Panc1 (cell line): ENCODE data around the gene BAIAP3. TPM values are rescaled to one million over a fixed set of nuclear protein-coding genes. Genes with fewer than 3 reads are reported as not detected.

ENCODE experiments used
- ATAC-seq: fragments of 200-7000 bp; cut with Tn5 transposase; 2 replicates; pipeline ENCODE4 v1.9.1; 2020; ENCODE audit warnings: mild to moderate bottlenecking, moderate library complexity
- BruUV-seq: library from RNA; stranded (reverse); fragments of 400-500 nt; replicated peaks from 2 replicates; lab custom pipeline; 2021; lab: Mats Ljungman, UMichigan
- CTCF ChIA-PET: fragments of 300-600 bp; sonication (Branson Sonifier 250); formaldehyde crosslinking; loops from one replicate; lab custom pipeline; 2022; ENCODE audit warnings: antibody characterized with exemption; lab: Charles Lee
- POLR2A ChIA-PET: fragments of 300-600 bp; sonication (Branson Sonifier 250); formaldehyde crosslinking; loops from one replicate; lab custom pipeline; 2022; ENCODE audit warnings: antibody characterized with exemption; lab: Charles Lee
- DNase-seq: peaks from one replicate; pipeline ENCODE4 v3.0.0-alpha.2; 2010; ENCODE audit warnings: low read depth, low spot score
- H3K27ac ChIP-seq: 2 replicates; pipeline ENCODE4 v1.5.1; 2011; ENCODE audit warnings: mild to moderate bottlenecking, low read length, inconsistent platforms
- H3K27me3 ChIP-seq: fragments of 200-500 bp; sonication (Bioruptor generic); 2 replicates; pipeline ENCODE4 v1.6.0; 2014; ENCODE audit warnings: low read length, inconsistent platforms; ENCODE audit not compliant: control insufficient read depth, insufficient read depth
- H3K36me3 ChIP-seq: fragments of 200-500 bp; sonication (Bioruptor generic); 2 replicates; pipeline ENCODE4 v1.5.1; 2014; ENCODE audit warnings: inconsistent platforms, mild to moderate bottlenecking, low read length, moderate library complexity; ENCODE audit not compliant: control insufficient read depth, insufficient read depth
- H3K4me1 ChIP-seq: 2 replicates; pipeline ENCODE4 v1.5.1; 2011; ENCODE audit warnings: inconsistent platforms, mild to moderate bottlenecking, low read length, moderate library complexity; ENCODE audit not compliant: control insufficient read depth, insufficient read depth
- H3K4me3 ChIP-seq, 2 experiments: 2 replicates each; pipeline ENCODE4 v1.5.1; 2011 to 2012; ENCODE audit warnings: low read depth in 2 of 2, low read length in 2 of 2, mild to moderate bottlenecking in 2 of 2, inconsistent platforms in 1 of 2, moderate library complexity in 1 of 2
- H3K9me3 ChIP-seq: fragments of 200-500 bp; sonication (Bioruptor generic); 2 replicates; pipeline ENCODE4 v1.5.1; 2014; ENCODE audit warnings: low read depth, mild to moderate bottlenecking, inconsistent platforms, low read length, moderate library complexity; ENCODE audit not compliant: control insufficient read depth, insufficient read depth
- CTCF ChIP-seq: fragments of 450-650 bp; IDR thresholded peaks from 2 replicates; pipeline ENCODE4 v1.5.1; 2017; ENCODE audit warnings: mild to moderate bottlenecking
- POLR2AphosphoS5 ChIP-seq: IDR thresholded peaks from 2 replicates; pipeline ENCODE4 v1.6.1; 2012; ENCODE audit warnings: mild to moderate bottlenecking, low read depth, low read length, moderate library complexity
- SIN3A ChIP-seq: IDR thresholded peaks from 2 replicates; pipeline ENCODE4 v1.6.1; 2012; ENCODE audit warnings: low read depth, mild to moderate bottlenecking, low read length, moderate library complexity, borderline replicate concordance; ENCODE audit not compliant: insufficient read depth
- TCF7L2 ChIP-seq: IDR thresholded peaks from 2 replicates; pipeline ENCODE4 v1.6.1; 2011; ENCODE audit warnings: mild to moderate bottlenecking, low read depth, low read length, inconsistent platforms
- in situ Hi-C: cut with HindIII; loops from 2 replicates; pipeline ENCODE4 v1.10.0; 2016; ENCODE audit warnings: low sequenced_read_pairs, low pct_unique_long_range_greater_than_20kb
- intact Hi-C: fragments of 100-400 bp; cut with micrococcal nuclease; formaldehyde crosslinking; loops from one replicate; pipeline ENCODE4 v1.10.0; 2022; ENCODE audit not compliant: unreplicated experiment
- total RNA-seq: library from RNA; stranded (reverse); gene quantifications from one replicate; pipeline ENCODE4 v1.2.1, GENCODE V29; 2021; ENCODE audit not compliant: unreplicated experiment
- TF ChIP-seq, protein P1 (sequence below), 2 experiments: IDR thresholded peaks; 2 replicates each; pipeline ENCODE4 v1.6.1; 2011 to 2012; ENCODE audit warnings: low read depth in 2 of 2, control low read depth in 1 of 2, low read length in 1 of 2, mild to moderate bottlenecking in 1 of 2, moderate library complexity in 1 of 2; ENCODE audit not compliant: insufficient read depth in 1 of 2

The BAIAP3 gene
- total RNA-seq, 1 experiment from 2014 or later, result 9.4 TPM

GRCh38 chr16:1387331-1387730 lies 53.9 kb downstream of the BAIAP3 start:
- TF ChIP-seq CTCF (no peak), TCF7L2 (no peak), POLR2AphosphoS5 (no peak), SIN3A (no peak)
- H3K9me3 ChIP-seq, result no peaks in the 10 kb centered on the region
- no TSS peak for BruUV-seq
- ChIA-PET CTCF (no interaction called here), POLR2A (no interaction called here)
- ATAC-seq, result no peak
- no peaks in the 10 kb centered on the region for H3K4me1 ChIP-seq
- in situ Hi-C loops, result no loop called here
- H3K36me3 ChIP-seq, result no peaks in the 10 kb centered on the region
- intact Hi-C loops, result no loop called here
- no peak for DNase-seq
- no peaks in the 10 kb centered on the region for H3K27me3 ChIP-seq
- no peak overlapping the region for H3K4me3 ChIP-seq
- no peak overlapping the region for H3K27ac ChIP-seq

DNA sequence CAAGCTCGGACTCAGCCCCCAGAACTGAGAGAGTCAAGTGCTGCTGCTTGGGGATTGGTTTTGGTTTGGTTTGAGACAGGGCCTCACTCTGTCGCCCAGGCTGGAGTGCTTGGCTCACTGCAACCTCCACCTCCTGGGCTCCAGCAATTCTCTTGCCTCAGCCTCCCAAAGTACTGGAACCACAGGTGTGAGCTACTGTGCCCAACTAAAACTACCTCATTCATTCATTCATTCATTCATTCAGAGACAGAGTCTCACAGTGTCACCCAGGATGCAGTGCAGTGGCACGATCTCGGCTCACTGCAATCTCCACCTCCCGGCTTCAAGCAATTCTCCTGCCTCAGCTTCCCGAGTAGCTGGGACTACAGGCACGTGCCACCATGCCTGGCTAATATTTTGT lies 56.3 kb downstream of the BAIAP3 start:
- in situ Hi-C loops (no loop called here), intact Hi-C loops (no loop called here)
- no peaks in the 10 kb centered on the region for H3K36me3 ChIP-seq
- DNase-seq (no peak), ATAC-seq (no peak)
- ChIA-PET CTCF (interaction anchor here (1.0 kb wide), 1 partner anchor 25 kb away, joined by 3 read pairs; no protein-coding TSS in a partner anchor), POLR2A (no interaction called here)
- no peaks in the 10 kb centered on the region for H3K9me3 ChIP-seq
- TF ChIP-seq SIN3A (no peak), CTCF (no peak), TCF7L2 (no peak), POLR2AphosphoS5 (no peak)
- TF ChIP-seq, protein P1, sequence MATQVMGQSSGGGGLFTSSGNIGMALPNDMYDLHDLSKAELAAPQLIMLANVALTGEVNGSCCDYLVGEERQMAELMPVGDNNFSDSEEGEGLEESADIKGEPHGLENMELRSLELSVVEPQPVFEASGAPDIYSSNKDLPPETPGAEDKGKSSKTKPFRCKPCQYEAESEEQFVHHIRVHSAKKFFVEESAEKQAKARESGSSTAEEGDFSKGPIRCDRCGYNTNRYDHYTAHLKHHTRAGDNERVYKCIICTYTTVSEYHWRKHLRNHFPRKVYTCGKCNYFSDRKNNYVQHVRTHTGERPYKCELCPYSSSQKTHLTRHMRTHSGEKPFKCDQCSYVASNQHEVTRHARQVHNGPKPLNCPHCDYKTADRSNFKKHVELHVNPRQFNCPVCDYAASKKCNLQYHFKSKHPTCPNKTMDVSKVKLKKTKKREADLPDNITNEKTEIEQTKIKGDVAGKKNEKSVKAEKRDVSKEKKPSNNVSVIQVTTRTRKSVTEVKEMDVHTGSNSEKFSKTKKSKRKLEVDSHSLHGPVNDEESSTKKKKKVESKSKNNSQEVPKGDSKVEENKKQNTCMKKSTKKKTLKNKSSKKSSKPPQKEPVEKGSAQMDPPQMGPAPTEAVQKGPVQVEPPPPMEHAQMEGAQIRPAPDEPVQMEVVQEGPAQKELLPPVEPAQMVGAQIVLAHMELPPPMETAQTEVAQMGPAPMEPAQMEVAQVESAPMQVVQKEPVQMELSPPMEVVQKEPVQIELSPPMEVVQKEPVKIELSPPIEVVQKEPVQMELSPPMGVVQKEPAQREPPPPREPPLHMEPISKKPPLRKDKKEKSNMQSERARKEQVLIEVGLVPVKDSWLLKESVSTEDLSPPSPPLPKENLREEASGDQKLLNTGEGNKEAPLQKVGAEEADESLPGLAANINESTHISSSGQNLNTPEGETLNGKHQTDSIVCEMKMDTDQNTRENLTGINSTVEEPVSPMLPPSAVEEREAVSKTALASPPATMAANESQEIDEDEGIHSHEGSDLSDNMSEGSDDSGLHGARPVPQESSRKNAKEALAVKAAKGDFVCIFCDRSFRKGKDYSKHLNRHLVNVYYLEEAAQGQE (IDR thresholded peaks at IDR 0.05; ENCODE audit: insufficient read depth in 1 of 2, low read depth in 2 of 2, low read length in 1 of 2), result no peak
- no peaks in the 10 kb centered on the region for H3K4me1 ChIP-seq
- H3K27me3 ChIP-seq, result no peaks in the 10 kb centered on the region
- BruUV-seq, result no TSS peak
- H3K27ac ChIP-seq, result no peak overlapping the region
- no peak overlapping the region for H3K4me3 ChIP-seq
